Measurements from ENCODE around the gene DGCR2.
"Not testable (repeated sequence)": the region's sequence is repeated elsewhere in the genome, so short reads cannot be mapped to it uniquely, and the experiment has no call there.

DGCR2 gene

GRCh38 chr22:19044381-19044780 lies 77.8 kb downstream of the DGCR2 start:
- in situ Hi-C loops (cut with MboI; ENCODE audit: low sequenced_read_pairs), result no loop called here

- in situ Hi-C loops (cut with MboI; ENCODE audit: low sequenced_read_pairs), result no loop called here
Observed at GRCh38 chr22:19043121-19044085, 78.8 kb downstream of the DGCR2 start.

- in situ Hi-C loops (cut with MboI; ENCODE audit: low sequenced_read_pairs), result no loop called here
Observed at GRCh38 chr22:19042285-19043120, 79.7 kb downstream of the DGCR2 start.

GRCh38 chr22:19041704-19042074 lies 80.5 kb downstream of the DGCR2 start:
- in situ Hi-C loops (cut with MboI; ENCODE audit: low sequenced_read_pairs), result no loop called here

- in situ Hi-C loops (cut with MboI; ENCODE audit: low sequenced_read_pairs), result no loop called here
Observed at GRCh38 chr22:19040888-19041703, 81.1 kb downstream of the DGCR2 start.

GRCh38 chr22:19040391-19040861 lies 81.8 kb downstream of the DGCR2 start:
- in situ Hi-C loops (cut with MboI; ENCODE audit: low sequenced_read_pairs), result no loop called here

GRCh38 chr22:19039796-19040280 lies 82.4 kb downstream of the DGCR2 start:
- in situ Hi-C loops (cut with MboI; ENCODE audit: low sequenced_read_pairs), result no loop called here

- in situ Hi-C loops (cut with MboI; ENCODE audit: low sequenced_read_pairs), result no loop called here
Observed at GRCh38 chr22:19039448-19039780, 82.8 kb downstream of the DGCR2 start.

GRCh38 chr22:19038728-19039447 lies 83.3 kb downstream of the DGCR2 start:
- in situ Hi-C loops (cut with MboI; ENCODE audit: low sequenced_read_pairs), result no loop called here

- in situ Hi-C loops (cut with MboI; ENCODE audit: low sequenced_read_pairs), result no loop called here
Observed at GRCh38 chr22:19038164-19038546, 84.1 kb downstream of the DGCR2 start.

- in situ Hi-C loops (cut with MboI; ENCODE audit: low sequenced_read_pairs), result no loop called here
Observed at GRCh38 chr22:19037282-19038163, 84.7 kb downstream of the DGCR2 start.

GRCh38 chr22:19036523-19037273 lies 85.5 kb downstream of the DGCR2 start:
- in situ Hi-C loops (cut with MboI; ENCODE audit: low sequenced_read_pairs), result no loop called here

GRCh38 chr22:19036229-19036522 lies 86.0 kb downstream of the DGCR2 start:
- in situ Hi-C loops (cut with MboI; ENCODE audit: low sequenced_read_pairs), result no loop called here

GRCh38 chr22:19035474-19036228 lies 86.6 kb downstream of the DGCR2 start:
- in situ Hi-C loops (cut with MboI; ENCODE audit: low sequenced_read_pairs), result no loop called here

GRCh38 chr22:19035126-19035473 lies 87.1 kb downstream of the DGCR2 start:
- in situ Hi-C loops (cut with MboI; ENCODE audit: low sequenced_read_pairs), result not testable (repeated sequence)

GRCh38 chr22:19034724-19035120 lies 87.5 kb downstream of the DGCR2 start:
- in situ Hi-C loops (cut with MboI; ENCODE audit: low sequenced_read_pairs), result not testable (repeated sequence)

- in situ Hi-C loops (cut with MboI; ENCODE audit: low sequenced_read_pairs), result not testable (repeated sequence)
Observed at GRCh38 chr22:19034031-19034723, 88.0 kb downstream of the DGCR2 start.

- in situ Hi-C loops (cut with MboI; ENCODE audit: low sequenced_read_pairs), result not testable (repeated sequence)
Observed at GRCh38 chr22:19033568-19033905, 88.7 kb downstream of the DGCR2 start.

All from HL-60/S4 treated with phorbol 12-myristate 13-acetate at 8.2 ng/mL for 4 days and 3 days (cell line).